D721Med (cell line): Measurements from ENCODE around the gene CARD10.
"Not testable (repeated sequence)": the region's sequence is repeated elsewhere in the genome, so short reads cannot be mapped to it uniquely, and the experiment has no call there.

Source experiments
- DNase-seq: peaks from one replicate; pipeline ENCODE4 v3.0.0; 2011; ENCODE audit warnings: low spot score; ENCODE audit not compliant: insufficient read length
- FAIRE-seq: peaks from 2 replicates; lab custom pipeline; 2011; peaks lifted over from hg19 to GRCh38; lab: Jason Lieb, UNC
- CTCF ChIP-seq: IDR thresholded peaks from 2 replicates; pipeline ENCODE4 v1.5.1; 2012; ENCODE audit warnings: mild to moderate bottlenecking, control low read depth; ENCODE audit not compliant: insufficient read depth; ENCODE audit errors: missing control alignments

CARD10 gene

GRCh38 chr22:37544955-37545702 is 25.9 kb upstream of the CARD10 start:
- DNase-seq (no peak), FAIRE-seq (no peak)
- TF ChIP-seq CTCF = peak; percentile 44

GRCh38 chr22:37542959-37543358 is 23.7 kb upstream of the CARD10 start:
- DNase-seq (no peak), FAIRE-seq (no peak)
- TF ChIP-seq CTCF = no peak

GRCh38 chr22:37542416-37542815 is 23.2 kb upstream of the CARD10 start:
- not testable (repeated sequence) for DNase-seq, FAIRE-seq

GRCh38 chr22:37539790-37540189 is 20.6 kb upstream of the CARD10 start:
- DNase-seq, FAIRE-seq: not testable (repeated sequence)

- FAIRE-seq = no peak
Measured at GRCh38 chr22:37538590-37539357, 19.6 kb upstream of the CARD10 start.

GRCh38 chr22:37535159-37535558 is 15.9 kb upstream of the CARD10 start:
- no peak for DNase-seq
- TF ChIP-seq CTCF = no peak
- no peak for FAIRE-seq

More at GRCh38 chr22:37538590-37539357, 19.6 kb upstream of the CARD10 start:
- TF ChIP-seq CTCF = peak; percentile 88
- peak; percentile 71 for DNase-seq

- DNase-seq (no peak), FAIRE-seq (no peak)
- TF ChIP-seq CTCF = no peak
Measured at GRCh38 chr22:37534445-37534844, 15.2 kb upstream of the CARD10 start.

- no peak for FAIRE-seq
- no peak for TF ChIP-seq CTCF
- DNase-seq = no peak
Measured at GRCh38 chr22:37533995-37534394, 14.8 kb upstream of the CARD10 start.
